ENCODE results near the gene DLG3.
A peak's percentile ranks its signal among the peaks of the same experiment; 100 is the strongest.

DLG3 gene

DNA sequence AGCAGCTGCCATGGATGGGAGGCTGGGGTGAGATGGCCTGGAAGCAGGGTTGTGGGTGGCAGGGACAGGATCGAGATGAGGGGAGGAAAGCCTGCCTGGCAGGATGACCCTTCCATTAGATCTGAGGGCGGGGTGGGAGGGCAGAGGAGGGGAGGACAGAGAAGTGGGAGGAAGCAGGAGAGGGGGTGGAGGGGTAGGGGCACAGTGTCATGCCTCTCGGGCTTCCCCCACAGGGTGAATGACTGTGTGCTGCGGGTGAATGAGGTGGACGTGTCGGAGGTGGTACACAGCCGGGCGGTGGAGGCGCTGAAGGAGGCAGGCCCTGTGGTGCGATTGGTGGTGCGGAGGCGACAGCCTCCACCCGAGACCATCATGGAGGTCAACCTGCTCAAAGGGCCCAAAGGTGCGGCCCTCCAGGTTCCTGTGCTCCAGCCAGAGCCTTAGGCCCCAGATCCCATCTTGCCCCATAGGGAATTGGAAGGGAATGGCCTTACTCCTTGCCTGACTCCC lies 4.9 kb downstream of the DLG3 start:
- no peak for DNase-seq
- Histone ChIP-seq H3K36me3 (replicated peaks) (no peaks in the 10 kb centered on the region), H3K4me3 (ENCODE audit: low read depth, low read length) (no peak overlapping the region), H3K27ac (no peak overlapping the region), H3K27me3 (replicated peaks) (peaks cover 2% of the 10 kb centered on the region)
- TF ChIP-seq, protein P1, sequence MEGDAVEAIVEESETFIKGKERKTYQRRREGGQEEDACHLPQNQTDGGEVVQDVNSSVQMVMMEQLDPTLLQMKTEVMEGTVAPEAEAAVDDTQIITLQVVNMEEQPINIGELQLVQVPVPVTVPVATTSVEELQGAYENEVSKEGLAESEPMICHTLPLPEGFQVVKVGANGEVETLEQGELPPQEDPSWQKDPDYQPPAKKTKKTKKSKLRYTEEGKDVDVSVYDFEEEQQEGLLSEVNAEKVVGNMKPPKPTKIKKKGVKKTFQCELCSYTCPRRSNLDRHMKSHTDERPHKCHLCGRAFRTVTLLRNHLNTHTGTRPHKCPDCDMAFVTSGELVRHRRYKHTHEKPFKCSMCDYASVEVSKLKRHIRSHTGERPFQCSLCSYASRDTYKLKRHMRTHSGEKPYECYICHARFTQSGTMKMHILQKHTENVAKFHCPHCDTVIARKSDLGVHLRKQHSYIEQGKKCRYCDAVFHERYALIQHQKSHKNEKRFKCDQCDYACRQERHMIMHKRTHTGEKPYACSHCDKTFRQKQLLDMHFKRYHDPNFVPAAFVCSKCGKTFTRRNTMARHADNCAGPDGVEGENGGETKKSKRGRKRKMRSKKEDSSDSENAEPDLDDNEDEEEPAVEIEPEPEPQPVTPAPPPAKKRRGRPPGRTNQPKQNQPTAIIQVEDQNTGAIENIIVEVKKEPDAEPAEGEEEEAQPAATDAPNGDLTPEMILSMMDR (IDR thresholded peaks at IDR 0.05; ENCODE audit: low read depth, low read length, missing control alignments): no peak
- in situ Hi-C loops (cut with HindIII; ENCODE audit: low pct_ligation_motif_present, low sequenced_read_pairs): no loop called here

DNA sequence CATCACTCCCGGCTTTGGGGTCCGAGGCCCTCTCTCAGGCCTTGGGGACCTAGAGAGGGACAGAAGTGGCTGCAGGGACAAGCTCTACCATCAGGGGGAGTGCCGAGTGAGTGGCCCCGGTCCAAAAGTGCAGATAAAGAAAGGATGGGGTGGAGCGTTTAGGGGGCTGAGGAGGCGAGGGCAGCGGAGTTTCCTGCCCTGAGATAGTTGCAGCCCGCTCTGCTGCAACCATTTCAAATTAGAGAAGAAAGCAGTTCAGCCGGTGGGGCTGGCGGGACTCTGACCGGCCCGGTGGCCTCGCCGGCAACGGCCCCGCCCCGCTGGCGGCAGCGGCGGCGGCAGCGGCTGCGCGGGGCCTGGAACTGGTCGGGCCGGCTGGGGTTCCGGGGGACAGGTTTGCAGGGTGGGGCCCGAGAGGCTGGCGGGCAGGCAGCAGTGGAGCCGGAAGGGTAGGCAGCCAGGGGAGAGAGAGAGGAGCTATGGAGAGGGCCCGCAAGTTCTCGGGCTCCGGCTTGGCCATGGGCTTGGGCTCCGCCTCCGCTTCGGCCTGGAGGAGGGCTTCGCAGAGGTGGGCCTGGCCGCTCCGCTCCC lies 7.6 kb downstream of the DLG3 start:
- in situ Hi-C loops (cut with HindIII; ENCODE audit: low pct_ligation_motif_present, low sequenced_read_pairs): no loop called here
- Histone ChIP-seq H3K27ac (no peak overlapping the region), H3K36me3 (replicated peaks) (no peaks in the 10 kb centered on the region), H3K4me3 (ENCODE audit: low read depth, low read length) (peak overlapping the region; percentile 57), H3K27me3 (replicated peaks) (no peaks in the 10 kb centered on the region)
- TF ChIP-seq, protein P1 (IDR thresholded peaks at IDR 0.05; ENCODE audit: low read depth, low read length, missing control alignments): peak; percentile 81
- no peak for DNase-seq

- peak overlapping the region; percentile 57 for H3K4me3 ChIP-seq (ENCODE audit: low read depth, low read length)
Measured at GRCh38 chrX:70453024-70453618, 8.5 kb downstream of the DLG3 start.

GRCh38 chrX:70454441-70455365 lies 10.1 kb downstream of the DLG3 start:
- Histone ChIP-seq H3K27ac (no peak overlapping the region), H3K27me3 (replicated peaks) (no peaks in the 10 kb centered on the region), H3K4me3 (ENCODE audit: low read depth, low read length) (peak overlapping the region; percentile 59), H3K36me3 (replicated peaks) (no peaks in the 10 kb centered on the region)
- TF ChIP-seq, protein P1 (IDR thresholded peaks at IDR 0.05; ENCODE audit: low read depth, low read length, missing control alignments): peak; percentile 93
- in situ Hi-C loops (cut with HindIII; ENCODE audit: low pct_ligation_motif_present, low sequenced_read_pairs): no loop called here
- peak; percentile 49 for DNase-seq

More at GRCh38 chrX:70453024-70453618, 8.5 kb downstream of the DLG3 start:
- H3K27ac ChIP-seq: no peak overlapping the region
- no peaks in the 10 kb centered on the region for H3K27me3 ChIP-seq (replicated peaks)
- no peaks in the 10 kb centered on the region for H3K36me3 ChIP-seq (replicated peaks)
- DNase-seq: no peak
- TF ChIP-seq, protein P1 (IDR thresholded peaks at IDR 0.05; ENCODE audit: low read depth, low read length, missing control alignments): no peak
- in situ Hi-C loops (cut with HindIII; ENCODE audit: low pct_ligation_motif_present, low sequenced_read_pairs): no loop called here

GRCh38 chrX:70455366-70456202 lies 10.9 kb downstream of the DLG3 start:
- TF ChIP-seq, protein P1 (IDR thresholded peaks at IDR 0.05; ENCODE audit: low read depth, low read length, missing control alignments): no peak
- Histone ChIP-seq H3K27me3 (replicated peaks) (no peaks in the 10 kb centered on the region), H3K27ac (no peak overlapping the region), H3K4me3 (ENCODE audit: low read depth, low read length) (peak overlapping the region; percentile 59), H3K36me3 (replicated peaks) (no peaks in the 10 kb centered on the region)
- DNase-seq: no peak
- in situ Hi-C loops (cut with HindIII; ENCODE audit: low pct_ligation_motif_present, low sequenced_read_pairs): no loop called here

Measured in brain microvascular endothelial cell (primary cell).